ENCODE data around the gene DSP. TPM values are rescaled to one million over a fixed set of nuclear protein-coding genes. Genes with fewer than 3 reads are reported as not detected.

DSP gene
- total RNA-seq, 1 experiment from 2014 or later = 76.1 TPM

DNA sequence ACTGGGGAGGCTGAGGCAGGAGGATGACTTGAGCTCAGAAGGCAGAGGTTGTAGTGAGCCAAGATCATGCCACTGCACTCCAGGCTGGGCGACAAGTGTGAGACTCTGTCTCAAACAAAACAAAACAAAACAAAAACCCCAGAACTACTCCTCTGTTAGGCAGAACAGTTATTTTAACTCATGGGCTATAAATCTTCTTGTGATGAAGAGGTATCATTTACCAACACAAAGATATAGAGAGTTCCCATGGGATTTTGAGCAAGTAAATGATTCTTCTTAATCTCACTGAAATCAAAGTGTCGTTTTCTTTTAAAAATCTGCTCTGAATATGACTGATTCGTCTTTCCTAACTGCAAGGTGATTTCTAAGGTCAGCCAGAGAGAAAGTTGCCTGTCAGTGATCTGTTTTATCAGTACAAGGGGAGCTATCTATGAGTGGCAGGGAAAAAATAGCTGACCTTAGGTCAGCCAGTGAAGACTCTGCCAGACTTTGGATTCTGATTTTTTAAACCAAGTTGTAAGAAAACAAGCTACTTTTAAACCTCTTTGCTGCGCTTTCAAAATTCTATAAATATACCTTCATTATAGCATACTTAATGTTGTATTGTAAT, 3.8 kb upstream of the DSP start:
- H3K9me3 Mint-ChIP-seq = peaks cover 6% of the 10 kb centered on the region; the same call in 1 of the 2 replicates
- no peak for DNase-seq (ENCODE audit: low spot score)
- ChIA-PET CTCF (no interaction called here), POLR2A (no interaction called here)
- TF ChIP-seq MAX (CRISPR knock-in tag; IDR thresholded peaks at IDR 0.05) (no peak), CBFB (CRISPR knock-in tag; IDR thresholded peaks at IDR 0.05; ENCODE audit: low read depth) (no peak), ATF2 (CRISPR knock-in tag; IDR thresholded peaks at IDR 0.05; ENCODE audit: borderline replicate concordance, low read depth) (no peak), ESRRA (CRISPR knock-in tag; IDR thresholded peaks at IDR 0.05; ENCODE audit: borderline replicate concordance) (no peak)
- TF ChIP-seq, protein P1, sequence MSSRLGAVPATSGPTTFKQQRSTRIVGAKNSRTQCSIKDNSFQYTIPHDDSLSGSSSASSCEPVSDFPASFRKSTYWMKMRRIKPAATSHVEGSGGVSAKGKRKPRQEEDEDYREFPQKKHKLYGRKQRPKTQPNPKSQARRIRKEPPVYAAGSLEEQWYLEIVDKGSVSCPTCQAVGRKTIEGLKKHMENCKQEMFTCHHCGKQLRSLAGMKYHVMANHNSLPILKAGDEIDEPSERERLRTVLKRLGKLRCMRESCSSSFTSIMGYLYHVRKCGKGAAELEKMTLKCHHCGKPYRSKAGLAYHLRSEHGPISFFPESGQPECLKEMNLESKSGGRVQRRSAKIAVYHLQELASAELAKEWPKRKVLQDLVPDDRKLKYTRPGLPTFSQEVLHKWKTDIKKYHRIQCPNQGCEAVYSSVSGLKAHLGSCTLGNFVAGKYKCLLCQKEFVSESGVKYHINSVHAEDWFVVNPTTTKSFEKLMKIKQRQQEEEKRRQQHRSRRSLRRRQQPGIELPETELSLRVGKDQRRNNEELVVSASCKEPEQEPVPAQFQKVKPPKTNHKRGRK (CRISPR knock-in tag; IDR thresholded peaks at IDR 0.05; ENCODE audit: borderline replicate concordance) = no peak
- TF ChIP-seq, protein P2, sequence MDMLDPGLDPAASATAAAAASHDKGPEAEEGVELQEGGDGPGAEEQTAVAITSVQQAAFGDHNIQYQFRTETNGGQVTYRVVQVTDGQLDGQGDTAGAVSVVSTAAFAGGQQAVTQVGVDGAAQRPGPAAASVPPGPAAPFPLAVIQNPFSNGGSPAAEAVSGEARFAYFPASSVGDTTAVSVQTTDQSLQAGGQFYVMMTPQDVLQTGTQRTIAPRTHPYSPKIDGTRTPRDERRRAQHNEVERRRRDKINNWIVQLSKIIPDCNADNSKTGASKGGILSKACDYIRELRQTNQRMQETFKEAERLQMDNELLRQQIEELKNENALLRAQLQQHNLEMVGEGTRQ (CRISPR knock-in tag; IDR thresholded peaks at IDR 0.05) = no peak
- no peak overlapping the region for H3K27ac Mint-ChIP-seq
- no peak for ATAC-seq
- H3K4me1 Mint-ChIP-seq = peaks cover 16% of the 10 kb centered on the region
- no peak overlapping the region for H3K4me3 Mint-ChIP-seq
- H3K27me3 Mint-ChIP-seq (ENCODE audit: low read depth) = peaks cover 29% of the 10 kb centered on the region
- H3K36me3 Mint-ChIP-seq = no peaks in the 10 kb centered on the region

- Mint-ChIP-seq H3K4me3 (no peak overlapping the region), H3K4me1 (peaks cover 10% of the 10 kb centered on the region), H3K36me3 (no peaks in the 10 kb centered on the region), H3K27ac (no peak overlapping the region), H3K27me3 (ENCODE audit: low read depth) (peaks cover 29% of the 10 kb centered on the region), H3K9me3 (peaks cover 6% of the 10 kb centered on the region; the same call in 1 of the 2 replicates)
- ATAC-seq = no peak
- no peak for DNase-seq (ENCODE audit: low spot score)
- ChIA-PET CTCF (no interaction called here), POLR2A (no interaction called here)
- TF ChIP-seq MLX (CRISPR knock-in tag; IDR thresholded peaks at IDR 0.05) = no peak
- TF ChIP-seq, protein P3, sequence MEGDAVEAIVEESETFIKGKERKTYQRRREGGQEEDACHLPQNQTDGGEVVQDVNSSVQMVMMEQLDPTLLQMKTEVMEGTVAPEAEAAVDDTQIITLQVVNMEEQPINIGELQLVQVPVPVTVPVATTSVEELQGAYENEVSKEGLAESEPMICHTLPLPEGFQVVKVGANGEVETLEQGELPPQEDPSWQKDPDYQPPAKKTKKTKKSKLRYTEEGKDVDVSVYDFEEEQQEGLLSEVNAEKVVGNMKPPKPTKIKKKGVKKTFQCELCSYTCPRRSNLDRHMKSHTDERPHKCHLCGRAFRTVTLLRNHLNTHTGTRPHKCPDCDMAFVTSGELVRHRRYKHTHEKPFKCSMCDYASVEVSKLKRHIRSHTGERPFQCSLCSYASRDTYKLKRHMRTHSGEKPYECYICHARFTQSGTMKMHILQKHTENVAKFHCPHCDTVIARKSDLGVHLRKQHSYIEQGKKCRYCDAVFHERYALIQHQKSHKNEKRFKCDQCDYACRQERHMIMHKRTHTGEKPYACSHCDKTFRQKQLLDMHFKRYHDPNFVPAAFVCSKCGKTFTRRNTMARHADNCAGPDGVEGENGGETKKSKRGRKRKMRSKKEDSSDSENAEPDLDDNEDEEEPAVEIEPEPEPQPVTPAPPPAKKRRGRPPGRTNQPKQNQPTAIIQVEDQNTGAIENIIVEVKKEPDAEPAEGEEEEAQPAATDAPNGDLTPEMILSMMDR (IDR thresholded peaks at IDR 0.05) = no peak
- no peak for TF ChIP-seq ATF2 (CRISPR knock-in tag; IDR thresholded peaks at IDR 0.05; ENCODE audit: borderline replicate concordance, low read depth)
- no peak for TF ChIP-seq NR3C1 (CRISPR knock-in tag; conservative IDR thresholded peaks at IDR 0.05; ENCODE audit: low read depth)
- TF ChIP-seq ZNF263 (CRISPR knock-in tag; IDR thresholded peaks at IDR 0.05; ENCODE audit: low read depth) = no peak
- TF ChIP-seq AR (CRISPR knock-in tag; IDR thresholded peaks at IDR 0.05) = no peak
- TF ChIP-seq, protein P4, sequence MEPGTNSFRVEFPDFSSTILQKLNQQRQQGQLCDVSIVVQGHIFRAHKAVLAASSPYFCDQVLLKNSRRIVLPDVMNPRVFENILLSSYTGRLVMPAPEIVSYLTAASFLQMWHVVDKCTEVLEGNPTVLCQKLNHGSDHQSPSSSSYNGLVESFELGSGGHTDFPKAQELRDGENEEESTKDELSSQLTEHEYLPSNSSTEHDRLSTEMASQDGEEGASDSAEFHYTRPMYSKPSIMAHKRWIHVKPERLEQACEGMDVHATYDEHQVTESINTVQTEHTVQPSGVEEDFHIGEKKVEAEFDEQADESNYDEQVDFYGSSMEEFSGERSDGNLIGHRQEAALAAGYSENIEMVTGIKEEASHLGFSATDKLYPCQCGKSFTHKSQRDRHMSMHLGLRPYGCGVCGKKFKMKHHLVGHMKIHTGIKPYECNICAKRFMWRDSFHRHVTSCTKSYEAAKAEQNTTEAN (CRISPR knock-in tag; IDR thresholded peaks at IDR 0.05) = no peak
- no peak for TF ChIP-seq ATF3 (CRISPR knock-in tag; conservative IDR thresholded peaks at IDR 0.05)
- no peak for TF ChIP-seq CREB1 (CRISPR knock-in tag; IDR thresholded peaks at IDR 0.05)
- TF ChIP-seq, protein P5, sequence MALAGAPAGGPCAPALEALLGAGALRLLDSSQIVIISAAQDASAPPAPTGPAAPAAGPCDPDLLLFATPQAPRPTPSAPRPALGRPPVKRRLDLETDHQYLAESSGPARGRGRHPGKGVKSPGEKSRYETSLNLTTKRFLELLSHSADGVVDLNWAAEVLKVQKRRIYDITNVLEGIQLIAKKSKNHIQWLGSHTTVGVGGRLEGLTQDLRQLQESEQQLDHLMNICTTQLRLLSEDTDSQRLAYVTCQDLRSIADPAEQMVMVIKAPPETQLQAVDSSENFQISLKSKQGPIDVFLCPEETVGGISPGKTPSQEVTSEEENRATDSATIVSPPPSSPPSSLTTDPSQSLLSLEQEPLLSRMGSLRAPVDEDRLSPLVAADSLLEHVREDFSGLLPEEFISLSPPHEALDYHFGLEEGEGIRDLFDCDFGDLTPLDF (CRISPR knock-in tag; IDR thresholded peaks at IDR 0.05) = no peak
- no peak for TF ChIP-seq RELA (CRISPR knock-in tag; IDR thresholded peaks at IDR 0.05; ENCODE audit: borderline replicate concordance)
- TF ChIP-seq ZNF396 (CRISPR knock-in tag; IDR thresholded peaks at IDR 0.05; ENCODE audit: borderline replicate concordance) = no peak
- TF ChIP-seq, protein P6, sequence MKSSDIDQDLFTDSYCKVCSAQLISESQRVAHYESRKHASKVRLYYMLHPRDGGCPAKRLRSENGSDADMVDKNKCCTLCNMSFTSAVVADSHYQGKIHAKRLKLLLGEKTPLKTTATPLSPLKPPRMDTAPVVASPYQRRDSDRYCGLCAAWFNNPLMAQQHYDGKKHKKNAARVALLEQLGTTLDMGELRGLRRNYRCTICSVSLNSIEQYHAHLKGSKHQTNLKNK (CRISPR knock-in tag; IDR thresholded peaks at IDR 0.05) = no peak
Observed at GRCh38 chr6:7538484-7538883, 3.0 kb upstream of the DSP start.
